DND-41 (cell line): ENCODE measurements around the gene DLST.

Source experiments
- ATAC-seq: fragments of 200-7000 bp; cut with Tn5 transposase; 3 replicates; pipeline ENCODE4 v1.9.1; 2021; ENCODE audit warnings: low read depth; ENCODE audit not compliant: insufficient read depth
- DNase-seq: peaks from one replicate; pipeline ENCODE4 v3.0.0-alpha.2; 2020
- H2AFZ ChIP-seq: 2 replicates; pipeline ENCODE4 v1.6.0; 2012; ENCODE audit warnings: low read depth, low read length
- H3K27ac ChIP-seq: 2 replicates; pipeline ENCODE4 v1.5.1; 2012; ENCODE audit warnings: low read length, inconsistent platforms
- H3K27me3 ChIP-seq: fragments of 200-600 bp; sonication (generic); 2 replicates; pipeline ENCODE4 v1.6.0; 2012; ENCODE audit warnings: low read length, mild to moderate bottlenecking, inconsistent platforms; ENCODE audit not compliant: insufficient read depth, poor library complexity
- H3K36me3 ChIP-seq: 2 replicates; pipeline ENCODE4 v1.5.1; 2012; ENCODE audit warnings: low read length, inconsistent platforms; ENCODE audit not compliant: insufficient read depth
- H3K4me1 ChIP-seq: 2 replicates; pipeline ENCODE4 v1.5.1; 2012; ENCODE audit warnings: mild to moderate bottlenecking, low read length; ENCODE audit not compliant: insufficient read depth
- H3K4me2 ChIP-seq: 2 replicates; pipeline ENCODE4 v1.6.0; 2012; ENCODE audit warnings: mild to moderate bottlenecking, moderate library complexity, low read length, inconsistent platforms; ENCODE audit not compliant: insufficient read depth
- H3K4me3 ChIP-seq, 2 experiments: fragments of 200-600 bp in 1 of 2; shearing (Covaris generic) in 1 of 2; 2 replicates each; pipeline ENCODE4 v1.5.1; 2012 to 2016; ENCODE audit warnings: inconsistent platforms in 2 of 2, low read length in 2 of 2, mild to moderate bottlenecking in 2 of 2, low read depth in 1 of 2, moderate library complexity in 1 of 2
- H3K79me2 ChIP-seq: 2 replicates; pipeline ENCODE4 v1.6.0; 2012; ENCODE audit warnings: low read length, inconsistent platforms; ENCODE audit not compliant: insufficient read depth
- H3K9ac ChIP-seq: 2 replicates; pipeline ENCODE4 v1.6.0; 2012; ENCODE audit warnings: low read depth, mild to moderate bottlenecking, inconsistent platforms, low read length, moderate library complexity
- H3K9me3 ChIP-seq: 2 replicates; pipeline ENCODE4 v1.5.1; 2012; ENCODE audit warnings: low read length, moderate library complexity, mild to moderate bottlenecking, inconsistent platforms; ENCODE audit not compliant: insufficient read depth, severe bottlenecking
- H4K20me1 ChIP-seq: 2 replicates; pipeline ENCODE4 v1.6.0; 2012; ENCODE audit warnings: low read length; ENCODE audit not compliant: insufficient read depth
- EZH2 ChIP-seq: IDR thresholded peaks from 3 replicates; pipeline ENCODE4 v1.6.1; 2012; ENCODE audit warnings: borderline replicate concordance, low read depth, mild to moderate bottlenecking, moderate library complexity, low read length, inconsistent platforms; ENCODE audit not compliant: severe bottlenecking
- TF ChIP-seq, protein P1 (sequence below): IDR thresholded peaks from 2 replicates; pipeline ENCODE4 v1.5.1; 2012; ENCODE audit warnings: borderline replicate concordance, low read length, moderate library complexity, mild to moderate bottlenecking; ENCODE audit not compliant: poor library complexity, severe bottlenecking; ENCODE audit errors: extremely low read depth

The DLST gene

DNA sequence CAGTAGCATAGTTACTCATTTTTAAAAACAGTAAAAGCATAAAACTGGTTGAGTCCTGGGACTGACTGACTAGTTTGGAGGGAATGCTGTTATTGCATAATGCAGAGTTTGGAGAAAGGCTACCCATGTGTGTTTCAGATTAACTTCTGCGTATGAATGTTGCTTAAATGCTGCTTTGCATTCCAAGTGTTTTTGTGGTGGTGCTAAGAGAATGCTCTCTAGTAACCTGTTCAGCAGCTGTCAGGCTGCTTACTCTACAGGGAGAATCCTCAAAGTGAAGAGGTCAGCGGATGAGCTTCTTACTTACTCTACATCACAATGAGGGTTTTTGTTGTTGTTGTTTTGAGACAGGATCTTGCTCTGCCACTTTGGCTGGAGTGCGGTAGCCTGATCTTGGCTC lies 4.3 kb downstream of the DLST start:
- TF ChIP-seq, protein P1, sequence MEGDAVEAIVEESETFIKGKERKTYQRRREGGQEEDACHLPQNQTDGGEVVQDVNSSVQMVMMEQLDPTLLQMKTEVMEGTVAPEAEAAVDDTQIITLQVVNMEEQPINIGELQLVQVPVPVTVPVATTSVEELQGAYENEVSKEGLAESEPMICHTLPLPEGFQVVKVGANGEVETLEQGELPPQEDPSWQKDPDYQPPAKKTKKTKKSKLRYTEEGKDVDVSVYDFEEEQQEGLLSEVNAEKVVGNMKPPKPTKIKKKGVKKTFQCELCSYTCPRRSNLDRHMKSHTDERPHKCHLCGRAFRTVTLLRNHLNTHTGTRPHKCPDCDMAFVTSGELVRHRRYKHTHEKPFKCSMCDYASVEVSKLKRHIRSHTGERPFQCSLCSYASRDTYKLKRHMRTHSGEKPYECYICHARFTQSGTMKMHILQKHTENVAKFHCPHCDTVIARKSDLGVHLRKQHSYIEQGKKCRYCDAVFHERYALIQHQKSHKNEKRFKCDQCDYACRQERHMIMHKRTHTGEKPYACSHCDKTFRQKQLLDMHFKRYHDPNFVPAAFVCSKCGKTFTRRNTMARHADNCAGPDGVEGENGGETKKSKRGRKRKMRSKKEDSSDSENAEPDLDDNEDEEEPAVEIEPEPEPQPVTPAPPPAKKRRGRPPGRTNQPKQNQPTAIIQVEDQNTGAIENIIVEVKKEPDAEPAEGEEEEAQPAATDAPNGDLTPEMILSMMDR: no peak
- no peak for TF ChIP-seq EZH2
- H3K4me2 ChIP-seq: peak overlapping the region; percentile 26; the same call in 1 of the 2 replicates

GRCh38 chr14:74888164-74889158 lies 6.7 kb downstream of the DLST start:
- DNase-seq (no peak), ATAC-seq (no peak)
- Histone ChIP-seq H3K27ac (no peak overlapping the region), H3K9me3 (no peaks in the 10 kb centered on the region), H2AFZ (no peak overlapping the region), H3K36me3 (peaks cover 81% of the 10 kb centered on the region), H3K79me2 (peaks cover 61% of the 10 kb centered on the region), H3K27me3 (no peaks in the 10 kb centered on the region), H4K20me1 (peaks cover 41% of the 10 kb centered on the region; the same call in 1 of the 2 replicates), H3K9ac (no peak overlapping the region), H3K4me2 (no peak overlapping the region), H3K4me3 (no peak overlapping the region), H3K4me1 (peaks cover 25% of the 10 kb centered on the region)
- TF ChIP-seq EZH2: no peak
- TF ChIP-seq, protein P1: no peak

More for the DNA sequence above, 4.3 kb downstream of the DLST start:
- H2AFZ ChIP-seq: no peak overlapping the region
- ATAC-seq (no peak), DNase-seq (no peak)
- peaks cover 40% of the 10 kb centered on the region for H3K4me1 ChIP-seq
- no peaks in the 10 kb centered on the region for H3K9me3 ChIP-seq
- no peak overlapping the region for H3K27ac ChIP-seq
- H3K4me3 ChIP-seq: no peak overlapping the region
- 0 out of 2 replicates have a peak overlapping the region, but pooled peaks have one; percentile 5 for H3K9ac ChIP-seq
- H3K79me2 ChIP-seq: peaks cover 82% of the 10 kb centered on the region
- no peaks in the 10 kb centered on the region for H3K27me3 ChIP-seq
- peaks cover 56% of the 10 kb centered on the region for H3K36me3 ChIP-seq
- peaks cover 51% of the 10 kb centered on the region; the same call in 1 of the 2 replicates for H4K20me1 ChIP-seq

DNA sequence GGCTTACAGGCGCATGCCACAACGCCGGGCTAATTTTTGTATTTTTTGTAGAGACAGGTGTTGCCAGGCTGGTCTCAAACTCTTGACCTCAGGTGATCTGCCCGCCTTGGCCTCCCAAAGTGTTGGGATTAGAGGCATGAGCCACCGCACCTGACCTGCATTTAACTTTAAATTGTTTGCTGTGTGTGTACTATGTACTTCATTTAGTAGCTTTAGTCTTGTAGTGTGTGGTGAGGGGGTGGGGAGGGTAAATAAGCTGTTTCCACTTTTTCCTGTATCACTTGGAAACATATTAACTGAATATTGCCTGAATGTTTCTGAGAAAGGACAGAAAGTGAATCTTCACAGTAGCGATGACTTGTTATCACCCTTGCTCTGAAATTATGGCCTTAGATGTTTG lies 8.5 kb downstream of the DLST start:
- Histone ChIP-seq H2AFZ (no peak overlapping the region), H4K20me1 (peaks cover 26% of the 10 kb centered on the region; the same call in 1 of the 2 replicates), H3K36me3 (peaks cover 87% of the 10 kb centered on the region), H3K9me3 (no peaks in the 10 kb centered on the region), H3K4me2 (no peak overlapping the region), H3K4me1 (peaks cover 9% of the 10 kb centered on the region), H3K27ac (no peak overlapping the region), H3K9ac (no peak overlapping the region), H3K79me2 (peaks cover 43% of the 10 kb centered on the region), H3K4me3 (no peak overlapping the region), H3K27me3 (no peaks in the 10 kb centered on the region)
- TF ChIP-seq EZH2: no peak
- TF ChIP-seq, protein P1: no peak
- ATAC-seq (no peak), DNase-seq (no peak)
